ENCODE data around the gene GJB3. TPM values are rescaled to one million over a fixed set of nuclear protein-coding genes. Genes with fewer than 3 reads are reported as not detected.

Gene GJB3
- not detected in 2 replicates for total RNA-seq

DNA sequence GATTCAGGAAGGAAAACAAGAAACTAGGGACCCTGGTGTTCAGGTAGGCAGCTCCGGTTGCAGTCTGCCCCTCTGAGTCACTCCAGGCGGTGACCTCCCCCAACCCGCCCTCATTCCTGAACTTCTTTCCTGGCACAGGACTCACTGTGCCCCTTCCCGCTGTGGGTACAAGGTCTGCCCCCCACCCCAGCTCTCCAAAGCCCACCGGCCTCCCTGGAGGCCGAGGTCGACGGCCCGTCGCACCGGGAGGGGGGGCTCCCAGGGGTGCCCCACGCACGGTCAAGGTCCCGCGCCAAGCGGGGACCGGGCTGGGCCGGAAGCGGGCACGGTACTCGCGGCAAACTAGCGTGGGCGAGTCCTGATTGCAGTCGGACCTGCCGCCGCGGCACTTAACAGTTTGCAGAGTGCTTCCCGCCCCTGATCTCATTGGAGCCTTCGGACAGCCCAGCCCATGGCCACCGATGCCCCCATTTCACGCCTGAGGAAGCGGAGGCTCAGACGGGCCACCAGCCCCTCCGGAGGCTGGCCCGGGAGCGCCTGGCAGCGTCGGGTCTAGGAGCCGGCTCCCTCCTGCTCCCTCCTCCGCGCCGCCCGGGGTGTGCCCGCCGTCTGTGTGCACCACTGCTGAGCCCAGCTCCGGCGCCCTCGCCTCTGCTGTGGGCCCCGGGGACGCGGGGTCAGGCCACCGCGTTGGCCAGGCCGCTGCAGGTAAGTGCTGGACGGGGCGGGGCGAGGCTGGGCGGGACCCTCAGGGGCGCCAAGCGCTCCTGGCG lies at the start of gene GJB3:
TSS of gene GJB3 (plus strand) at position 144 of the 773 bp plus-strand sequence. CDS start 3,549 bp downstream, outside the sequence.

DNA sequence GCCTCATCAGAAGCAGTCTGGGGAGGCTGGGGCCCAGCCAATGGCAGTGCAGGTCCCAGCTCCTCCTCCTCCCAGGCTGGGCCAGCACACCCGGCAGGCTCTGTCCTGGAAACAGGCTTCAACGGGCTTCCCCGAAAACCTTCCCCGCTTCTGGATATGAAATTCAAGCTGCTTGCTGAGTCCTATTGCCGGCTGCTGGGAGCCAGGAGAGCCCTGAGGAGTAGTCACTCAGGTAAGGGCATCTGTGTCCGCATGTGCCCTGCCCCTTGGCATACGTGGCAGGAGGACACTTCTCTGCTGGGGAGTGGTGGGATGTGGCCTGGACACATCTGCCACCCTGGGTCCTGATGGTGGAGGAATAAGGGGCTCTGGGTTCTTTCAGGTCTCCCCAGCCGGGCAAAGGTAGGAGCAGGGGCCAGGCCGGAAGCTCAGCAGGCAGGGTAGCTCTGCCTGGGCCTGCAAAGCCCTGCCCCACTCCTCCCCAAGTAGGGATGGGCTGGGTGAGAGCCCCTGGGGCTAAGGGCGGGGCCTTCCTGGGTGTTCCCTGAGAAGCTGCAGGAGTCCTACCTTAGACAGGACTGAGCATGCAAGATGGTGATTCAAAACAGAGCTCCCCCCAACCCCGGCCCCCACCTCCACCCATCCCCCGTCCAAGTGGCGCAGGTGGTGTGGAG lies 25.9 kb upstream of the GJB3 start, which contains the start of gene GJB5:
TSS of gene GJB5 (plus strand) at position 84 of the 674 bp plus-strand sequence. CDS start 2,284 bp downstream, outside the sequence.

DNA sequence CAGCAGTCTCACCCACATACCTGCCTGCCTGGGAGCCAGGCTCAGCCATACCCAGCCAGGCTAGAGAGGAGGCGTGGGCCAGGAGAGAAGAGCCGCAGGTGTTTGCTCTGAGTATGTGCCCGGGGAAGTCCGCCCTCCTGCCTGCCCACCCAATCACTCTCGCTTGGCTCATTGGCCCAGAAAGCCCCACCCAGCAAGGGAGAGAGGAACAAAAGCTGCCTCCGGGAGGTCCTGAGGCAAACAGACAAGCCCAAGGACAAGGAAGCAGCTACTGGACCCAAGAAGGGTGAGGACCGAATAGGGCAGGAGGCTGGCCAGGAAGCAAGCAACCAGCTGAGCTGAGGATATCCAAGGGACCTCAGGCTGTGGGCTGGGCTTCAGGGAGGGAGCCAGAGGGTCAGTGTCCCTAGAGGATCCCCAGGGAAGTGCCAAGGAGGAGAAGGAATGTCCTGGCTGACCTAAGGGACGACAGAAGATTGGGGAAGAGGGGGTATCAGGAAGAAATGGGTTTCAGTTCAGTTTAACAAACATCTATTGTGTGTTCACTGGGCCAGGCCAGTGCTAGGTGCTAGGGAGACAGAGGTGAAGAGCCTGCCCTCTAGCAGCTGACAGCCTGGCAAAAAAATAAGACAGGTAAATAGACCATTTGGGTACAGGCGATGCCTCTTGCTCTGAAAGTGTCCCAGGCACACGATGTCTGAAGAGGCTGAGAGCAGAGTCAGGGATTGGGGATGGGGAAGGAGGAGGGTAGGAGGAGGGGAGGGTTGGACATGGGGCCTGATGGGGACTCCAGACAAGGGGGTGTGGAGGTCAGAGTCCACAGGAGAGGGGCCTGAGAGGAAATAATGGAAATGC lies 21.3 kb upstream of the GJB3 start, which contains the start of gene GJB4:
TSS of gene GJB4 (plus strand) at position 238 of the 855 bp plus-strand sequence. CDS start 1,515 bp downstream, outside the sequence.

DNA sequence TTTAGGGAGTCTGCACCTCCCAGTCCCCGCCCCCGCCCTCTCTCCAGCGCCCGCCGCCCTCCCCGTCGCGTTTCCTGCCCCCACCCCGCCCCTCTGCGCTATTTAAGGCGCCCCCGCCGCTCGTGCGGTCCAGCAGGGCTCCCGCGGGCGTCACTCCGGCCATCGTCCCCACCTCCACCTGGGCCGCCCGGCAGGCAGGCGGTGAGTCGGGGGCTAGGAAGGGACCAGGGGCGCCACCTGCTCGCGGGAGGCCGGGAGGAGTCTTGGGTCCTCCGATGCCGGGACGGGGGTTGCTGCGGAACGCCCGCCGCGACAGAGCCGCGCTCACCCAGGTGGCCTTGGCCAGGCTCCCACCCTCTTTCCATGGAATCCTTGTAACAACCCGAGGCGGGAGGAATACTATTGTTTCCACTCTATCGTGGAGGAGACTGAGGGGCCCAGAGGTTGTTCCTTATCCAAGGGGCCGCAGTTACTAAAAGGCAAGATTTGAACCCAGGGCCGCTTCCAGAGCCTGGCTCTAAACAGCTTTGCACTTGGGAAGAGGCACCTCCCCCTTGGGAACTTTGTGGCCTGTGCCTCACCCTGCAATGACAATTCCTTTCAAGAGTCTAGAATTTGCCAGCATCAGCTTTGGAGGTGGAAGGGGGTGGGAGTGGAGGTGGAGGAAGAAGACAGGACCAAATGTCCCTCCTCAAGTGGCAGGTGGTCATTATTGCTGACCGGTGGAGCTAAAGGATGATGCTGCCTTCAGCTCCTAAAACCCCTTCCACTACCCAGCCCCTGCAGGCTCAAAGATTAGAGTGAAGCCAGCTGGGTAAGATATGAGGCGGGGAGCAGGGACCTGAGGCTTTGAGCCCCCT lies 12.1 kb downstream of the GJB3 start, which contains the start of gene GJA4:
TSS of gene GJA4 (plus strand) at position 132 of the 860 bp plus-strand sequence. CDS start 1,215 bp downstream, outside the sequence.

Other genes with a start within 250 kb of the GJB3 start
- gene GJB5, start 26.2 kb upstream of the GJB3 start, total RNA-seq, result not detected in 2 replicates
- gene GJB4, start 21.5 kb upstream of the GJB3 start, total RNA-seq, result not detected in 2 replicates
- gene GJA4, start 11.8 kb downstream of the GJB3 start, total RNA-seq, result not detected in 2 replicates
- gene SMIM12, start 78.5 kb downstream of the GJB3 start, total RNA-seq, result 28.6 and 32.6 TPM in 2 replicates
- gene DLGAP3, start 148.4 kb downstream of the GJB3 start, total RNA-seq, result under 0.01 and 0.45 TPM in 2 replicates
- 23.9 and 25.1 TPM in 2 replicates for gene TMEM35B, start 204.1 kb downstream of the GJB3 start, total RNA-seq